GM12864 (cell line): ENCODE results near the gene PTGIS.
A peak's percentile ranks its signal among the peaks of the same experiment; 100 is the strongest.

Source experiments
- DNase-seq: peaks from one replicate; pipeline ENCODE4 v3.0.0-alpha.2; 2011; ENCODE audit warnings: low read depth
- H3K4me3 ChIP-seq: 2 replicates; pipeline ENCODE4 v1.5.1; 2011; ENCODE audit warnings: mild to moderate bottlenecking, low read depth, low read length, control low read depth
- TF ChIP-seq, protein P1 (sequence below): IDR thresholded peaks from 2 replicates; pipeline ENCODE4 v1.5.1; 2011; ENCODE audit warnings: low read depth, mild to moderate bottlenecking, moderate library complexity, low read length, control low read depth, inconsistent platforms; ENCODE audit errors: missing control alignments

PTGIS gene

DNA sequence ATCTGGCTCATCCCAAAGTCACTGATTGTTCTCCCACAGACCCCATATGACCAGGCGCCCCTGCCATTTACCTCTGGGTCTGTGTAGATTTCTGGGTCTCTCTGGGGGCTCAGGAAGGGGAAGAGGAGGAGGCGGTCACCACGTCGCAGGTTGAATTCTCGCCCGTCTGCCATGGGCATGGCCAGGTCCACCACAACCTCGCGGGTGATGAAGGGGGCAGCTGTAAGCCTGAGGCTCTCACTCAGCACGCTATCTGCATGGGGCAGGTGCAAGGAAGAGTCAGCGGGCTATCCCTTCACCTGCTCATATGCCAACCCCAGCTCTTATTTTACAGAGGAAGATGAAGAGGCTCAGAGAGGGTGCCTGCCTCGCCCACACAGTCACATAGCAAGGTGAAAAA is 54.9 kb downstream of the PTGIS start:
- TF ChIP-seq, protein P1, sequence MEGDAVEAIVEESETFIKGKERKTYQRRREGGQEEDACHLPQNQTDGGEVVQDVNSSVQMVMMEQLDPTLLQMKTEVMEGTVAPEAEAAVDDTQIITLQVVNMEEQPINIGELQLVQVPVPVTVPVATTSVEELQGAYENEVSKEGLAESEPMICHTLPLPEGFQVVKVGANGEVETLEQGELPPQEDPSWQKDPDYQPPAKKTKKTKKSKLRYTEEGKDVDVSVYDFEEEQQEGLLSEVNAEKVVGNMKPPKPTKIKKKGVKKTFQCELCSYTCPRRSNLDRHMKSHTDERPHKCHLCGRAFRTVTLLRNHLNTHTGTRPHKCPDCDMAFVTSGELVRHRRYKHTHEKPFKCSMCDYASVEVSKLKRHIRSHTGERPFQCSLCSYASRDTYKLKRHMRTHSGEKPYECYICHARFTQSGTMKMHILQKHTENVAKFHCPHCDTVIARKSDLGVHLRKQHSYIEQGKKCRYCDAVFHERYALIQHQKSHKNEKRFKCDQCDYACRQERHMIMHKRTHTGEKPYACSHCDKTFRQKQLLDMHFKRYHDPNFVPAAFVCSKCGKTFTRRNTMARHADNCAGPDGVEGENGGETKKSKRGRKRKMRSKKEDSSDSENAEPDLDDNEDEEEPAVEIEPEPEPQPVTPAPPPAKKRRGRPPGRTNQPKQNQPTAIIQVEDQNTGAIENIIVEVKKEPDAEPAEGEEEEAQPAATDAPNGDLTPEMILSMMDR, result no peak
- no peak overlapping the region for H3K4me3 ChIP-seq
- no peak for DNase-seq

DNA sequence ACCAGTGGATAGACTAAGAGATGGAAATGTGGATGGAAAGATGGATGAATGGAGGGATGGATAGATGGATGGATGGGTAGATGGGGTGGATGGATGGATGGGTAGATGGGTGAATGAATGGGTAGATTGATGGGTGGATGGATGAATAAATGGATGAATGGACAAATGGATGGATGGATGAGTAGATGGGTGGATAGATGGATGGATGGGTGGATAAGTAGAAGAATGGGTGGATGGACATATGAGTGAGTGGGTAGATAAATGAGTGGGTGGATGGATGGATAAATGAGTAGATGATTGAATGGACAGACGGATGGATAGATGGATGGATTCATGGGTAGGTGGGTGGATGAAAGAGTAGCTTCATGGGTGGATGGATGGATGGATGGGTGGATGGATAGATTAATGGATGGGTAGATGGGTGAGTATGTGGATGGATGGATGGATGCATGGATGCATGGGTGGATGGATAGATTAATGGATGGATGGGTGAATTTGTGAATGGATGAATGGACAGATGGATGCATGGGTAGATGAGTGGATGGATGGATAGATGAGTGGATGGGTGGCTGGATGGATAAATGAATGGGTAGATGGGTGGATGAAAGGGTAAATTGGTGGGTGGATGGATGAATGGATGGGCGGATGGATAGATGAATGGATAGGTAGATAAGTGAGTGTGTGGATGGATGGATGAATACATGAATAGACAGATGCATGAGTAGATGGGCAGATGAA is 56.0 kb downstream of the PTGIS start:
- DNase-seq, result no peak
- TF ChIP-seq, protein P1, result no peak
- no peak overlapping the region for H3K4me3 ChIP-seq

DNA sequence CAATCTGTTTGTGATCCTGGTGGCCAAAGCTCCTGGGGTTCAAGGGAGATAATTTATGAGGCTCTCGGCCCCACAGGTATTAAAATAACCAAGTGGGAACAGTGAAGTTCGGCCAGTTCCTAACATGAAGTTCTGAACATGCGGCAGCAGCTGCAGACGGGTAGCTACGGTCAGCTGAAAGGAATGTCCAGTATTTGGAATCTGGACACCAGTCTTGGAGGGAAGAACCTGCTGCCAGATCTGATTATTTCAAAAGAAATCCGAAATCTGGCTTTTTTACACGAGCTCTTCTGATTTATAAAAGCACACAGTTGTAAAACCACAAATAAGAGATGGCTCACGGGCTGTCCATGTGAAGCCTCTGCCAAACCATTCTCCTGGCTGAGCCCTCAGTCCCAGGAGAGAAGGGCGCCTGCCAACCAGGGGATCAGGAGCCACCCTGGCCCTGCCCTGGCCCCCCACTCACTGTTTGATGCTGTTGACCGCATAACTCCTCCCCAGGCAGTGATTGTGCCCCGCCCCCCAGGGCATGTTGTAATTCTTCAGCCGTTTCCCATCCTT is 57.3 kb downstream of the PTGIS start:
- DNase-seq, result no peak
- TF ChIP-seq, protein P1, result no peak
- H3K4me3 ChIP-seq, result no peak overlapping the region

DNA sequence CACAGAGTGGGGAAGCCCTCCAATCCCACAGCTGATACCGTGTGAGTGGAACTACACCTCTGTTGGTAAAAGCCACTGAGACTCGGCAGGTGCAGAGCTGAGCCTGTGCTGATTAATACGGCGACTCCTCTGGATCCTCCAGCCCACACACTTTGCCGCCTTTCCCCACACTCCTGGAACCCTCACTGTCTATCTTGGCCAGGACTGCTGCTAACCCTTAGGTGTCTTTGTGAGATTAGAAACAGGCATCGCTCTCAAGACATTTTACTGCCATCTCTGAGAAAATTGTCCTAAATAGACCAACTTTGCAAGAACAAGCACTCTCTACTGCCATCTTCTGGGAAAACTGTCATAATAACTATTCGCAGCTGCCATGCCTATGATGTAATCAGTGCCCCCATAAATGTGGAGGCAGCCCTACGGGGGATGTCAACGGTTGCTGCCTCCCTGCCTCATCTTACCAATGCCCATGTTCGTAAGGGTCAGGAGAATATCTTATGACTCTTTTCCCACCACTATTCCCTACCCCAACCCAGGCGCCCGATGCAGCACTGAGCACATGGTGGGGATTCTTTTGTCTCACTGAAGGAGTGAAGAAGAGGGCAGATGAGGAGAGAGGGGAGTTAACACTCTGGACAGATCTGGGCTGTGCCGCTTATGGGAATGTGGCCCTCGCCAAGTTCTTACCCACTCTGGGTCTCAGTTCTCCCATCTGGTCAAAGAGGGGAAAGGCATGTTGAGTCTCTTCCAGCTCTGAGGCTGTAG is 59.3 kb downstream of the PTGIS start:
- H3K4me3 ChIP-seq, result no peak overlapping the region
- TF ChIP-seq, protein P1, result peak; percentile 57
- no peak for DNase-seq

DNA sequence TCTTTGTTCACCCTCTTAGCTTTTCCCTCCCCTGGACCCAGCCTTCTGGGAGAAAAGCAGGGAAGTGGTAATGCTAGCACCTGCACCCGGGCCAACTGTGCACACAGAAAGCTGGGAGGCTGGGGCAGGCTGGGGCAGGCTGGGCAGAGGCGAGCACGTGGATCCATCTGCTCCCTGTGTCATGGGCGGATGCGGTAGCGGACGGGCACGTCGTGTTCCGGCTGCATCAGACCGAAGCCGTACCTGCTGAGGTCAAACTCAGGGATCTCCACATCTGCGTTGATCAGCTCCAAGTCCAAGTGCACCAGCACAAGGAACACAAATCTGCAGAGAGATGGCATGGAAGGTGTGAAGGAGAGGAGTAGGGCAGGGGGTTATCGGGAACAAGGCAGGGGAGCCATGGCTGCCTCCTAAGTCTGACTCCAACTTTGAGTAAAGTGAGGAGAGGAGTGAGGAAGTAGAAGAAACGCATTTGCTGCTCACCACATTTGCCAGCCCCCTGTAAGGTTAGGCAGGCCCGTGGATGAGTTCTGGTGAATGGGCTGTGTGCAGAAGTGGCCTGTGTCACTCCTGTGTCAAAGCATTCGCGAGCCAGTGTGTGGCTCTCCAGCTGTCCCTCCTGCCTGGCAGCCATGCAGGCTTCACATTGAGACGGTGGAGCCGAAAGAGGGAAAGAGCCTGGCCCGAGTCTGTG is 60.0 kb downstream of the PTGIS start:
- TF ChIP-seq, protein P1, result no peak
- no peak overlapping the region for H3K4me3 ChIP-seq
- DNase-seq, result no peak

DNA sequence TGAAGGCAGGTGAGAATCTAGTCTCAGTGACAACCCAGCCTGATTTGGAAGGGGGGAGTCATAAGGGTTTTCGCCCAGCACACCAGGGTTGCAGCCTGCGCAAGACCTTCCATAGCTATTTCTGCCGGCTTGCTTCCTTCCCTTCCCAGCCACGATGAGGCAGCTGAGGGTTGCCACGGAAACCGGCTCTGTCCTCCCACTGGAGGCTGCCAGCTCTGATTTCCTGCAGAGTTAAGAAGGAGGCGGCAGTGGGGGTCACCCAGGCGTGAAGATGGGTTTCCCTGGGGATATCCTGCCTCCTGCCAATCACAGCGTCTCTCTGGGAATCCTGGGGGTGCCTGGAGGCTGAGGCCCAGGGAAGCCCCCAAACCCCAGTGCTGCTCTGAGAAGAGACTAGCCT is 62.4 kb downstream of the PTGIS start:
- no peak overlapping the region for H3K4me3 ChIP-seq
- no peak for DNase-seq
- TF ChIP-seq, protein P1, result no peak
